NCI-H187 (cell line): Measurements from ENCODE around the gene ARHGAP26.

ENCODE experiments used
- DNase-seq, 2 experiments: peaks; one replicate each; lab custom pipeline; 2025; lab: John Stamatoyannopoulos, UW

ARHGAP26 gene

GRCh38 chr5:143219696-143220095, 449.5 kb downstream of the ARHGAP26 start:
- no peak for DNase-seq

- no peak for DNase-seq
Observed at GRCh38 chr5:143220748-143221251, 450.6 kb downstream of the ARHGAP26 start.

GRCh38 chr5:143222287-143223231, 452.4 kb downstream of the ARHGAP26 start:
- peak; percentile 87 to 88 for DNase-seq

GRCh38 chr5:143224672-143225071, 454.5 kb downstream of the ARHGAP26 start:
- no peak for DNase-seq

- no peak for DNase-seq
Observed at GRCh38 chr5:143225511-143225910, 455.3 kb downstream of the ARHGAP26 start.

- no peak for DNase-seq
Observed at GRCh38 chr5:143226361-143226760, 456.2 kb downstream of the ARHGAP26 start.

GRCh38 chr5:143226872-143227271, 456.7 kb downstream of the ARHGAP26 start:
- DNase-seq = no peak

GRCh38 chr5:143227301-143227700, 457.1 kb downstream of the ARHGAP26 start:
- DNase-seq = no peak

- no peak for DNase-seq
Observed at GRCh38 chr5:143228597-143229293, 458.6 kb downstream of the ARHGAP26 start.

- DNase-seq = no peak
Observed at GRCh38 chr5:143229426-143229895, 459.3 kb downstream of the ARHGAP26 start.

- DNase-seq = no peak
Observed at GRCh38 chr5:143229896-143230675, 459.9 kb downstream of the ARHGAP26 start.

GRCh38 chr5:143230676-143230996, 460.5 kb downstream of the ARHGAP26 start:
- no peak for DNase-seq

- no peak for DNase-seq
Observed at GRCh38 chr5:143231416-143231815, 461.2 kb downstream of the ARHGAP26 start.

GRCh38 chr5:143231973-143232812, 462.0 kb downstream of the ARHGAP26 start:
- no peak for DNase-seq

GRCh38 chr5:143233031-143233430, 462.9 kb downstream of the ARHGAP26 start:
- DNase-seq = no peak

- no peak for DNase-seq
Observed at GRCh38 chr5:143234162-143234842, 464.1 kb downstream of the ARHGAP26 start.

- no peak for DNase-seq
Observed at GRCh38 chr5:143235423-143235822, 465.2 kb downstream of the ARHGAP26 start.

- no peak for DNase-seq
Observed at GRCh38 chr5:143236682-143237081, 466.5 kb downstream of the ARHGAP26 start.

GRCh38 chr5:143237664-143238063, 467.5 kb downstream of the ARHGAP26 start:
- no peak for DNase-seq

- no peak for DNase-seq
Observed at GRCh38 chr5:143238620-143239019, 468.4 kb downstream of the ARHGAP26 start.
